ENCODE data around the gene TP53BP1. TPM values are rescaled to one million over a fixed set of nuclear protein-coding genes. Genes with fewer than 3 reads are reported as not detected.
A peak's percentile ranks its signal among the peaks of the same experiment; 100 is the strongest.

TP53BP1 gene
- total and polyA plus RNA-seq, 2 of the 13 experiments (the other 11 are each of a cell fraction or from before 2014, with no cell fraction given): 17.1 to 17.4 TPM

DNA sequence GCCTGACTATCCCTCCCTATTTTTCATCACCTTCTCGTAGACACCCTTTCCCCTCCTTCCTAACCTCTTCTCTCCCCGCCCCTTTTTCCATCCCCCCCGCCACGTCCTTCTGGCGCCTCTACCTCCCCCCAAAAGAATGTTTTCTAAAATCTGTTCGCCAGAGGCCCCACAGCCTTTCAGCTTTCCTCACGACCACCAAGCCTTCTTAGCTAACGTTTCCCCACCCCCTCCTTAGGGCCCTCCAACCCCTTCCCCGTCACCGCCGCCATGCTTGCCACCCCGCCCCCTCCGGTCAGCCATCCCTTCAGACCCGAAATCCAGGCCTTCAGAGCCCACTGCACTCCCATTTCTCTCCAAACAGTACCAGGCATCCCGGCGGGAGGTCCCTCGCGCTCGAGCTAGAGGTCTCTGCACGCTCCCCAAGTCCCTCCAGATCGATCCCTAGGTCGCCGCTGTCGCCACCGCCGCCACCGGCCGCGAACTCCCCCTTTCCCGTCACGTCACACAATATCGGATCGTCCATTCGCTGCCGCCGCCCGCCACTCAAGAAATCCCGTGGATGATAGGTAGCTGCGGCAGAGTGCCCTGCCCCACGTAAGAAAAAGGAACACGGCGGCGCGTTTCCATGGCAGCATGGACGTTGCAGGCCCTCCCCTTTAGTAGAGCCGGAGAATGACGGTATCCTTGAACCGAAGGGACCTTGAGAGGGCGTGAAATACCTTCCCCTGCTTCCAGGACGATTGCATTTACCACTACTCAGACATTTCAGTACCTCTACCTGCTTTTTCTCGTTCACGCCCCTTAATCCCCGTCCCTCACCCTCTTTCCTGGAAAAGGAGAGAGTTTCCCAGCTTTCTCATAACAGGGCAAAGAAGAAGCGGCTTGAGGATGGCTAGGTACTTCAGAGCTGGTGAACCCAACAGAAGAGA lies at the start of gene TP53BP1 (continued):
- TF ChIP-seq, protein P1, sequence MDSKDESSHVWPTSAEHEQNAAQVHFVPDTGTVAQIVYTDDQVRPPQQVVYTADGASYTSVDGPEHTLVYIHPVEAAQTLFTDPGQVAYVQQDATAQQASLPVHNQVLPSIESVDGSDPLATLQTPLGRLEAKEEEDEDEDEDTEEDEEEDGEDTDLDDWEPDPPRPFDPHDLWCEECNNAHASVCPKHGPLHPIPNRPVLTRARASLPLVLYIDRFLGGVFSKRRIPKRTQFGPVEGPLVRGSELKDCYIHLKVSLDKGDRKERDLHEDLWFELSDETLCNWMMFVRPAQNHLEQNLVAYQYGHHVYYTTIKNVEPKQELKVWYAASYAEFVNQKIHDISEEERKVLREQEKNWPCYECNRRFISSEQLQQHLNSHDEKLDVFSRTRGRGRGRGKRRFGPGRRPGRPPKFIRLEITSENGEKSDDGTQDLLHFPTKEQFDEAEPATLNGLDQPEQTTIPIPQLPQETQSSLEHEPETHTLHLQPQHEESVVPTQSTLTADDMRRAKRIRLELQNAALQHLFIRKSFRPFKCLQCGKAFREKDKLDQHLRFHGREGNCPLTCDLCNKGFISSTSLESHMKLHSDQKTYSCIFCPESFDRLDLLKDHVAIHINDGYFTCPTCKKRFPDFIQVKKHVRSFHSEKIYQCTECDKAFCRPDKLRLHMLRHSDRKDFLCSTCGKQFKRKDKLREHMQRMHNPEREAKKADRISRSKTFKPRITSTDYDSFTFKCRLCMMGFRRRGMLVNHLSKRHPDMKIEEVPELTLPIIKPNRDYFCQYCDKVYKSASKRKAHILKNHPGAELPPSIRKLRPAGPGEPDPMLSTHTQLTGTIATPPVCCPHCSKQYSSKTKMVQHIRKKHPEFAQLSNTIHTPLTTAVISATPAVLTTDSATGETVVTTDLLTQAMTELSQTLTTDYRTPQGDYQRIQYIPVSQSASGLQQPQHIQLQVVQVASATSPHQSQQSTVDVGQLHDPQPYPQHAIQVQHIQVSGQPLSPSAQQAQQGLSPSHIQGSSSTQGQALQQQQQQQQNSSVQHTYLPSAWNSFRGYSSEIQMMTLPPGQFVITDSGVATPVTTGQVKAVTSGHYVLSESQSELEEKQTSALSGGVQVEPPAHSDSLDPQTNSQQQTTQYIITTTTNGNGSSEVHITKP (CRISPR knock-in tag; IDR thresholded peaks at IDR 0.05; ENCODE audit: low read depth): 0 out of 2 replicates have a peak, but pooled peaks have one; percentile 28
- TF ChIP-seq, protein P2, sequence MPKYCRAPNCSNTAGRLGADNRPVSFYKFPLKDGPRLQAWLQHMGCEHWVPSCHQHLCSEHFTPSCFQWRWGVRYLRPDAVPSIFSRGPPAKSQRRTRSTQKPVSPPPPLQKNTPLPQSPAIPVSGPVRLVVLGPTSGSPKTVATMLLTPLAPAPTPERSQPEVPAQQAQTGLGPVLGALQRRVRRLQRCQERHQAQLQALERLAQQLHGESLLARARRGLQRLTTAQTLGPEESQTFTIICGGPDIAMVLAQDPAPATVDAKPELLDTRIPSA (CRISPR knock-in tag; IDR thresholded peaks at IDR 0.05; ENCODE audit: borderline replicate concordance): no peak
- no peak for TF ChIP-seq PAX8 (CRISPR knock-in tag; IDR thresholded peaks at IDR 0.05; ENCODE audit: borderline replicate concordance)
- no peak for TF ChIP-seq ZNF577 (CRISPR knock-in tag; IDR thresholded peaks at IDR 0.05; ENCODE audit: borderline replicate concordance, low read depth)
- TF ChIP-seq ASH2L (IDR thresholded peaks at IDR 0.05; ENCODE audit: insufficient read length, low read depth, low read length): peak; percentile 93
- TF ChIP-seq TRIM22 (IDR thresholded peaks at IDR 0.05): no peak
- TF ChIP-seq TFE3 (CRISPR knock-in tag; IDR thresholded peaks at IDR 0.05): no peak
- no peak for TF ChIP-seq BCL6 (CRISPR knock-in tag; IDR thresholded peaks at IDR 0.05)
- peak; percentile 98 for TF ChIP-seq SP2 (CRISPR knock-in tag; IDR thresholded peaks at IDR 0.05)
- TF ChIP-seq KLF12 (CRISPR knock-in tag; IDR thresholded peaks at IDR 0.05; ENCODE audit: borderline replicate concordance): no peak
- TF ChIP-seq, protein P3, sequence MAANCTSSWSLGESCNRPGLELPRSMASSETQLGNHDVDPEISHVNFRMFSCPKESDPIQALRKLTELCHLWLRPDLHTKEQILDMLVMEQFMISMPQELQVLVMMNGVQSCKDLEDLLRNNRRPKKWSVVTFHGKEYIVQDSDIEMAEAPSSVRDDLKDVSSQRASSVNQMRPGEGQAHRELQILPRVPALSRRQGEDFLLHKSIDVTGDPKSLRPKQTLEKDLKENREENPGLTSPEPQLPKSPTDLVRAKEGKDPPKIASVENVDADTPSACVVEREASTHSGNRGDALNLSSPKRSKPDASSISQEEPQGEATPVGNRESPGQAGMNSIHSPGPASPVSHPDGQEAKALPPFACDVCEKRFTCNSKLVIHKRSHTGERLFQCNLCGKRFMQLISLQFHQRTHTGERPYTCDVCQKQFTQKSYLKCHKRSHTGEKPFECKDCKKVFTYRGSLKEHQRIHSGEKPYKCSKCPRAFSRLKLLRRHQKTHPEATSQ (CRISPR knock-in tag; IDR thresholded peaks at IDR 0.05; ENCODE audit: borderline replicate concordance): no peak
- no peak for TF ChIP-seq KAT2B (IDR thresholded peaks at IDR 0.05; ENCODE audit: borderline replicate concordance, low read depth, low read length)
- TF ChIP-seq FOXC1 (CRISPR knock-in tag; IDR thresholded peaks at IDR 0.05; ENCODE audit: borderline replicate concordance): no peak
- TF ChIP-seq, protein P4, sequence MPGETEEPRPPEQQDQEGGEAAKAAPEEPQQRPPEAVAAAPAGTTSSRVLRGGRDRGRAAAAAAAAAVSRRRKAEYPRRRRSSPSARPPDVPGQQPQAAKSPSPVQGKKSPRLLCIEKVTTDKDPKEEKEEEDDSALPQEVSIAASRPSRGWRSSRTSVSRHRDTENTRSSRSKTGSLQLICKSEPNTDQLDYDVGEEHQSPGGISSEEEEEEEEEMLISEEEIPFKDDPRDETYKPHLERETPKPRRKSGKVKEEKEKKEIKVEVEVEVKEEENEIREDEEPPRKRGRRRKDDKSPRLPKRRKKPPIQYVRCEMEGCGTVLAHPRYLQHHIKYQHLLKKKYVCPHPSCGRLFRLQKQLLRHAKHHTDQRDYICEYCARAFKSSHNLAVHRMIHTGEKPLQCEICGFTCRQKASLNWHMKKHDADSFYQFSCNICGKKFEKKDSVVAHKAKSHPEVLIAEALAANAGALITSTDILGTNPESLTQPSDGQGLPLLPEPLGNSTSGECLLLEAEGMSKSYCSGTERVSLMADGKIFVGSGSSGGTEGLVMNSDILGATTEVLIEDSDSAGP (CRISPR knock-in tag; IDR thresholded peaks at IDR 0.05; ENCODE audit: borderline replicate concordance): peak; percentile 48; the same call in 1 of the 2 replicates

Data from HepG2 (cell line).